GM13977 (cell line): ENCODE measurements around the gene PAX8.

ENCODE experiments used
- DNase-seq: peaks from one replicate; pipeline ENCODE4 v3.0.0; 2012; ENCODE audit warnings: low spot score
- in situ Hi-C: fragments of 300-500 bp; cut with MboI; formaldehyde crosslinking; loops from one replicate; pipeline ENCODE4 v1.12.0; 2022; ENCODE audit warnings: low sequenced_read_pairs, low pct_unique_long_range_greater_than_20kb, mixed read lengths, inconsistent platforms; ENCODE audit not compliant: unreplicated experiment
- TF ChIP-seq, protein P1 (sequence below): IDR thresholded peaks from 2 replicates; pipeline ENCODE4 v1.5.1; 2012; ENCODE audit warnings: mild to moderate bottlenecking, control low read depth; ENCODE audit not compliant: insufficient read depth; ENCODE audit errors: extremely low read depth, missing control alignments

Gene PAX8

DNA sequence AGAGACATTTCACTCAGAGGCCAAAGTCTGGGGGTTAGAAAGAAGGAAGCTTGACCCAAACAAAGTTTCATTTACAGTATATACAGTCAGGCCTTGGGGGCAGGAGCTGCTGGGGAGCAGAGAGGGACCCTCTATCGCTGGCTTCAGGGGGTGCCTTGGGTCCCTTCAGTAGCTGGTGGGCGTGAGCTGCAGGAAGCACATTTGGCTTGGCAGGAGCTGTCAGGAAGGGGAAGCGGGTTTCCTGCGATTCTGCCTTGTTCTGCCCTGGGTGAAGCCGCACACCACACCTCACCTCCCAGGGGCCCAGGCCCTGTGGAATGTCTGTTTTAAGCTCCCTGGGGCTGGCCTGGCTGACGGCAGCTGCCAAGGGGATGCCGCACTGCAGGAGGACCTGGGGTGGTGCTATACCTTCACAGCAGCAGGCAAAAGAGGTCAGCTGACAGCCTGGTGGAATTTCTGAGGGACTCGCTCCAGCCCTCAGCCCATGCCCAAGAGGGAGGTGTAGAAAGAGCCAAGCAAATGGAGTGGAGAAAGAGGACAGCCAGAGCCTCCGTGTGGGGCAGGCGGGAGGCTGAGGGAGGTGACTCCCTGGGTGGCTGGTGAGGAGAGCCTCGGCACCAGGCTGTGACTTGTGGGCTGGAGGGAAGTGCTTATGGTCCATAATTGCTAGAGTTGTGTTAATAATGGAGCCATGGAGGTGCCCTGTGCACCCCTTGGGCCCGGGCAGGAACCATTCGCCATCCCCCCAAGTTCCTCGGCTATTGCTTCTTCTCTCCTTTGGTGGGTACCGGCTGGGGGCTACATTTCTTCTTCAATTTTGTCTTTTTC lies 61.1 kb downstream of the PAX8 start:
- DNase-seq = no peak
- in situ Hi-C loops = no loop called here
- TF ChIP-seq, protein P1, sequence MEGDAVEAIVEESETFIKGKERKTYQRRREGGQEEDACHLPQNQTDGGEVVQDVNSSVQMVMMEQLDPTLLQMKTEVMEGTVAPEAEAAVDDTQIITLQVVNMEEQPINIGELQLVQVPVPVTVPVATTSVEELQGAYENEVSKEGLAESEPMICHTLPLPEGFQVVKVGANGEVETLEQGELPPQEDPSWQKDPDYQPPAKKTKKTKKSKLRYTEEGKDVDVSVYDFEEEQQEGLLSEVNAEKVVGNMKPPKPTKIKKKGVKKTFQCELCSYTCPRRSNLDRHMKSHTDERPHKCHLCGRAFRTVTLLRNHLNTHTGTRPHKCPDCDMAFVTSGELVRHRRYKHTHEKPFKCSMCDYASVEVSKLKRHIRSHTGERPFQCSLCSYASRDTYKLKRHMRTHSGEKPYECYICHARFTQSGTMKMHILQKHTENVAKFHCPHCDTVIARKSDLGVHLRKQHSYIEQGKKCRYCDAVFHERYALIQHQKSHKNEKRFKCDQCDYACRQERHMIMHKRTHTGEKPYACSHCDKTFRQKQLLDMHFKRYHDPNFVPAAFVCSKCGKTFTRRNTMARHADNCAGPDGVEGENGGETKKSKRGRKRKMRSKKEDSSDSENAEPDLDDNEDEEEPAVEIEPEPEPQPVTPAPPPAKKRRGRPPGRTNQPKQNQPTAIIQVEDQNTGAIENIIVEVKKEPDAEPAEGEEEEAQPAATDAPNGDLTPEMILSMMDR = no peak

DNA sequence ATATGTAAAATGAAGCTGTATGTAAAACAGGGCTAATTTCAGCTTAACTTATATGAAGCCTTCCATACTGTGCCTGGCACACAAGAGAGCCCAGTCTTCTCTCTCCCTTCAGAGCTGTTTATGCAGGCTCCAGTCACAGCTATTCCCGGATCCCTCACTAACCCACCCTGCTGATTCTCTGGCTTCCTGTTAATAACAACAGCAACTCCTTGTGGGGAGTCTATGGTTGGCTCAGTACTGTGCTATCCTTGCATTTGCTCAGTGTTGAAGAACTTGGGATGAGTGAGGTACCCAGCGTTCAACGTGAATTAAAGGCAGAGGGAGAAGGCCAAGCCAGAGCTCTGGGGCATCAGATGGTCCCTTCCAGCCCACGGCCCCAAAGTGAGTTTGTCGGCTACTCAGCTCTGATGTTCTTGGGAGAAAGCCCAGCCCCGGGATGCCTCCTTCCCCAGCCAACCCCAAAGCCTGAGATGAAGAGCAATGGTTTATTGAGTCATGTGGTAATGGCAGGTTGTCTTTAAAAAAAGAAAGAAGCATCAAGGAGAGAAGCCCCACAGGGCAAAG lies 61.7 kb downstream of the PAX8 start:
- in situ Hi-C loops = no loop called here
- DNase-seq = no peak
- TF ChIP-seq, protein P1 = no peak

DNA sequence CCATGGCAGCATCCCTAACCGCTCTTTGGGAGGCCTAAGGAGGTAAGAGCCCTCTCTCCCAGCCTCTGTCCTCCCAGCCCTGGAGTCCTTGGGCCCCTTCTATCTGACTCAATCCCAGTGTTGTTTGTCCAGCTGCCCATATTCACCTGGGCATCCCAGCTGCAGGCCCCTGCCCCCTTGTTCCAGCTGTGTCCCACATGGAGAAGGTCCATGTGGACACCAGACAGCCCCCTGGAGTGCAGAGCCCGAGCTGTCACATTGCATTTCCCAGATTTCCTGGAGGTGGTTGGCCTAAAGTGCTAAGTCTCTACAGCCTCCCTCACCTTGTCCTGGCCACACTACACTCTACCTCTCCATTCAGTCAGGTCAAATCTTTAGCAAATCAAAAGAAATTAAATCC lies 62.4 kb downstream of the PAX8 start:
- DNase-seq = no peak
- in situ Hi-C loops = no loop called here
- TF ChIP-seq, protein P1 = no peak

DNA sequence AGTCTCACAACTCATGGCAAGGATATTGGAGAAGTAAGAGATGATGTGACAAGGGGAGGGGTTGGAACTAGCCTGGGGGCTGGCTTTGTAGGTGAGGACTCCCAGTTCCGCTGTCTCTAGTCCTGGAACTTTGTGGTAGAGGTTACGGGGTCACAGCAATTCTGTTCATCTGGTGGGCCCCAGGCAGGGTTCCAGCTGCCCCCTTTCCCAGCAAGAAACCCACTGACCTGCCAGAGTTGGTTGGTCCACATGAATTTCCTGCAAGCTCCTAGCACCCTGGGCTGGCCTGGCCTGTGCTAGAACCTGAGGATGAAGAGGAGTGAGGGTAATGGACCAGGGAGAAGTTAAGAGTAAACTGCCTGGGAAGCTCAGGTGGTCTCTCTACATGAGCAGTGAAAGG lies 63.7 kb downstream of the PAX8 start:
- TF ChIP-seq, protein P1 = no peak
- DNase-seq = no peak
- in situ Hi-C loops = no loop called here

DNA sequence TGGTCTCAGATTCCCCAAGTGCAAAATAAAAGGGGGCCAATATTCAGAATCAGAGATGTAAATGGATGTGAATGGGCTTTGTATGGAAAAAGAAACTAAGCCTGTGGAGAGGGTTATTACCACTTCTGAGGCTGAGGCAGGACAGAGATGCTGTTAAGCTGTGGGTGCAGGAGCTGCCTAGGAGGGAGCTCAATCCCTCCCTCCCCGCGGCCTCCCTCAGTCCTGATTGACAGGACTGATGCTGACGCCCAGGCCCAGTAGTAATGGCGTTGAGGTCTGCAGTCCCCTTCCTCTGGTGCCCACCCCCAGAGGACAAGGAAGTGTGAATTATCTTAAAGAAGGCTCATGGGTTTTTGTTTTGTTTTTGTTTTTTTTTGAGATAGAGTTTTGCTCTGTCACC lies 64.6 kb downstream of the PAX8 start:
- TF ChIP-seq, protein P1 = no peak
- in situ Hi-C loops = no loop called here
- no peak for DNase-seq

DNA sequence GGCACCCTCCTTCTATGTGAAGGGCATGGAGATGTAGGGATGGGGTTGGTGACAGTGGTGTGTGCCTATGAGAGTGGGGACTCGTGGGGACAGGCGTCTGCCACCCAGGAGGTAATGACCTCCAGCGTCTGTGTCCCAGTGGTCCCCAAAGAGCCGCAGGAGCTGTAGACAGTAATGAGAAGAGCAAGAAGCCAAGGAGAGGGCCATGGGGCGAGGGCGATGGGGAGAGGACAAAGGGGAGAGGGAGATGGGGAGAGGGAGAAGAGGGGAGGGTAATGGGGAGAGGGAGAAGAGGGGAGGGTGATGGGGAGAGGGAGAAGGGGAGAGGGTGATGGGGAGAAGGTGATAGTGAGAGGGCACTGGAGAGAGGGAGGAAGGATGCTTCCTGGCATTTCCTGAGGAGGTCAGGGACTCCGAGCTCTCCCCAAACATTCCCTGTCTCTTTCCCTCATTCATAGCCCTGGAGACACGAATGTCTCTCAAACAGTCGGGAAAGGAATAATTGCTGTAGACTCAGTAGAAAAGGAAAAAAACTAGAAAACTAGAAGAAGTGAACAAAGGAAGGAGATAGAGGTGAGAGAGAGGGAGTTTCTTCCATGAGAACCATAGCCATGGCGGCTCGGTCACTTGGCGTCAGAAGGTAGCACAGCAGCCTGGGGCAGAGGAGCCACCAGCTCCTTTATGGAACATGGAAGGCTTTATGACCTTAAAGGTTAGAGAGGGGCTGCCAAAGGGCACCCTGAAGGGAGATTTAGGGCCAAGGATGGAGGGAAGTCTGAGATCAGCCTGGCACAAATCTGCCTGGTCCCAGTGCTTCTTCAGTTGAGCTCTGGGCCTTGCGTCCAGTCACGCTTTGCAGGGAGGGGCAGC lies 65.4 kb downstream of the PAX8 start:
- TF ChIP-seq, protein P1 = no peak
- no peak for DNase-seq
- in situ Hi-C loops = no loop called here
